ENCODE results near the gene PGM5. TPM values are rescaled to one million over a fixed set of nuclear protein-coding genes. Genes with fewer than 3 reads are reported as not detected.

Gene PGM5
- total and polyA plus RNA-seq, 2 of the 4 experiments (the other 2 are of a cell fraction) = 8.3 to 14.7 TPM

DNA sequence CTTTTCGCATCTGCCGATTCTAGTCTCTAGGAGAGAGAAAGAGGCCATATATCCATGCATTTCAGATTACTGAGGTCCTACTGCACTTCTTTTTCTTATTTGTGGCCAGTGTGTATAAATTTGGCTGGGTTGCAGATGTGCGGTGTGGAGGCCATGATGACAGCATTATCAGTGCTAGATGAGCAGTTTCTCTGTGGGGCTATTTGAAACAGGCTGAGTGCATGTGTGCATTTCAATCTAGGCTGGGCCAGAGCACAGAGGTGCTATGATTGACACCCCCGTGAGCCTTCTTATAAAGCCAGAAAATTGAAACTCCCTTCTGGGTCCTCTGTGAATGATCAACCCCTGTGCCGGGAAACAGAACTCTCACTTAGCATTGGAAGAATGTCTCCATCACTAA, 114.2 kb downstream of the PGM5 start:
- H3K9ac ChIP-seq (ENCODE audit: low read depth, low read length) = no peak overlapping the region
- H3K4me1 ChIP-seq (ENCODE audit: control insufficient read depth, insufficient read depth, low read length) = no peaks in the 10 kb centered on the region
- H3K79me1 ChIP-seq (ENCODE audit: low read depth in 1 of 2, low read length in 2 of 2) = no peaks in the 10 kb centered on the region
- no peak overlapping the region for H3K18ac ChIP-seq (ENCODE audit: low read depth, low read length)
- H2AFZ ChIP-seq (replicated peaks; ENCODE audit: low read length, poor library complexity) = no peak overlapping the region
- H2BK5ac ChIP-seq (ENCODE audit: low read depth, low read length, poor library complexity, severe bottlenecking) = no peak overlapping the region
- no peak for ATAC-seq (ENCODE audit: low read depth)
- intact Hi-C loops (cut with micrococcal nuclease) = no loop called here
- no peaks in the 10 kb centered on the region for H3K9me3 ChIP-seq (ENCODE audit: control insufficient read depth, insufficient read depth, low read length)
- no peak for DNase-seq
- H4K20me1 ChIP-seq (ENCODE audit: insufficient read depth, low read length) = no peaks in the 10 kb centered on the region
- no peak overlapping the region for H2AK5ac ChIP-seq (ENCODE audit: low read depth, low read length)
- no CpG with 5 or more reads among the region's 5 CpGs for WGBS, 2 experiments (ENCODE audit: extremely low coverage in 2 of 2, insufficient read length in 1 of 2)
- TF ChIP-seq, protein P1, sequence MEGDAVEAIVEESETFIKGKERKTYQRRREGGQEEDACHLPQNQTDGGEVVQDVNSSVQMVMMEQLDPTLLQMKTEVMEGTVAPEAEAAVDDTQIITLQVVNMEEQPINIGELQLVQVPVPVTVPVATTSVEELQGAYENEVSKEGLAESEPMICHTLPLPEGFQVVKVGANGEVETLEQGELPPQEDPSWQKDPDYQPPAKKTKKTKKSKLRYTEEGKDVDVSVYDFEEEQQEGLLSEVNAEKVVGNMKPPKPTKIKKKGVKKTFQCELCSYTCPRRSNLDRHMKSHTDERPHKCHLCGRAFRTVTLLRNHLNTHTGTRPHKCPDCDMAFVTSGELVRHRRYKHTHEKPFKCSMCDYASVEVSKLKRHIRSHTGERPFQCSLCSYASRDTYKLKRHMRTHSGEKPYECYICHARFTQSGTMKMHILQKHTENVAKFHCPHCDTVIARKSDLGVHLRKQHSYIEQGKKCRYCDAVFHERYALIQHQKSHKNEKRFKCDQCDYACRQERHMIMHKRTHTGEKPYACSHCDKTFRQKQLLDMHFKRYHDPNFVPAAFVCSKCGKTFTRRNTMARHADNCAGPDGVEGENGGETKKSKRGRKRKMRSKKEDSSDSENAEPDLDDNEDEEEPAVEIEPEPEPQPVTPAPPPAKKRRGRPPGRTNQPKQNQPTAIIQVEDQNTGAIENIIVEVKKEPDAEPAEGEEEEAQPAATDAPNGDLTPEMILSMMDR (conservative IDR thresholded peaks at IDR 0.05; ENCODE audit: low read depth, low read length) = no peak
- TF ChIP-seq, protein P2, sequence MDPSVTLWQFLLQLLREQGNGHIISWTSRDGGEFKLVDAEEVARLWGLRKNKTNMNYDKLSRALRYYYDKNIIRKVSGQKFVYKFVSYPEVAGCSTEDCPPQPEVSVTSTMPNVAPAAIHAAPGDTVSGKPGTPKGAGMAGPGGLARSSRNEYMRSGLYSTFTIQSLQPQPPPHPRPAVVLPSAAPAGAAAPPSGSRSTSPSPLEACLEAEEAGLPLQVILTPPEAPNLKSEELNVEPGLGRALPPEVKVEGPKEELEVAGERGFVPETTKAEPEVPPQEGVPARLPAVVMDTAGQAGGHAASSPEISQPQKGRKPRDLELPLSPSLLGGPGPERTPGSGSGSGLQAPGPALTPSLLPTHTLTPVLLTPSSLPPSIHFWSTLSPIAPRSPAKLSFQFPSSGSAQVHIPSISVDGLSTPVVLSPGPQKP (IDR thresholded peaks at IDR 0.05; ENCODE audit: borderline replicate concordance, low read depth, low read length) = no peak
- no peak overlapping the region for H2BK120ac ChIP-seq (ENCODE audit: low read depth, low read length)
- H3K4me2 ChIP-seq (ENCODE audit: low read depth, low read length) = no peak overlapping the region
- no peak overlapping the region for H3K23ac ChIP-seq (ENCODE audit: low read depth, low read length)
- H3K4ac ChIP-seq (ENCODE audit: low read depth, low read length) = no peak overlapping the region
- dilution Hi-C loops (cut with HindIII; ENCODE audit: low sequenced_read_pairs, unreplicated experiment) = no loop called here
- H2BK20ac ChIP-seq (ENCODE audit: low read depth, low read length) = no peak overlapping the region
- H4K91ac ChIP-seq (ENCODE audit: insufficient read depth, low read depth, low read length) = no peak overlapping the region
- H3K27ac ChIP-seq (ENCODE audit: insufficient read depth, low read length) = no peak overlapping the region
- H3K9me1 ChIP-seq (ENCODE audit: insufficient read depth, low read length) = no peaks in the 10 kb centered on the region
- H3K56ac ChIP-seq (ENCODE audit: extremely low read depth, insufficient read depth, low read length) = no peak overlapping the region
- H2BK15ac ChIP-seq (ENCODE audit: low read depth, low read length) = no peak overlapping the region
- ChIA-PET POLR2A (ENCODE audit: unreplicated experiment) (no interaction called here), CTCF (no interaction called here)
- no peak overlapping the region for H3K4me3 ChIP-seq (ENCODE audit: insufficient read depth, low read depth, low read length)
- no peak overlapping the region for H4K5ac ChIP-seq (ENCODE audit: low read depth, low read length)
- H3K36me3 ChIP-seq (ENCODE audit: control insufficient read depth, insufficient read depth, low read length) = no peaks in the 10 kb centered on the region
- no peaks in the 10 kb centered on the region for H3K27me3 ChIP-seq (ENCODE audit: control insufficient read depth, insufficient read depth, low read length)
- no peak overlapping the region for H3K14ac ChIP-seq (replicated peaks; ENCODE audit: low read depth, low read length)
- no peak overlapping the region for H4K8ac ChIP-seq (ENCODE audit: low read depth in 2 of 2, low read length in 2 of 2)
- H2AK9ac ChIP-seq (replicated peaks; ENCODE audit: low read depth, low read length, poor library complexity) = no peak overlapping the region
- BruUV-seq (replicated peaks) = no TSS peak
- in situ Hi-C loops (cut with MboI; ENCODE audit: low sequenced_read_pairs) = no loop called here
